Measurements from ENCODE around the gene CH25H.
"Not testable (repeated sequence)": the region's sequence is repeated elsewhere in the genome, so short reads cannot be mapped to it uniquely, and the experiment has no call there.

Gene CH25H

GRCh38 chr10:89204621-89205185 is 2.4 kb downstream of the CH25H start:
- DNase-seq (ENCODE audit: low read depth): no peak

DNA sequence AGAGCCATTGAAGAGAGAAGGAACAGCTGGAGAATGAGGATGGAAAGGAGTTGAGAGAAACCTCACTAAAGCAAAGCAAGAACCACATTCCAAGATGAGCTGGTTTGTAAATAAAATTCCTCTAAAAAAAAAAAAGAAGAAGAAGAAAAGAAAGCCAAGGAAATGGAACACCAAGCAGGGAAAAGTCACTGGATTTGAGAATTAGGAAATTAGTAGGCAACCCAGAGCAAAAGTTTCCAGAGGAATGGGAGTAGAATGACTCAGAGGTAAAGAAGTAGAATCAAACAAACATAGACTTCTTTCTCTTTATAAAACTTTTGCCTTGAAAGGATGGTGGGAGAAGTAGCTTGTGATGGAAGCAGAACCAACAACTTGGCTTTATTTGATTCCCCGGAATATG is 3.9 kb downstream of the CH25H start:
- DNase-seq (ENCODE audit: low read depth): no peak
- no peak overlapping the region for H3K4me3 ChIP-seq (ENCODE audit: low read depth, low read length)

More at GRCh38 chr10:89204621-89205185, 2.4 kb downstream of the CH25H start:
- H3K4me3 ChIP-seq (ENCODE audit: low read depth, low read length): no peak overlapping the region

DNA sequence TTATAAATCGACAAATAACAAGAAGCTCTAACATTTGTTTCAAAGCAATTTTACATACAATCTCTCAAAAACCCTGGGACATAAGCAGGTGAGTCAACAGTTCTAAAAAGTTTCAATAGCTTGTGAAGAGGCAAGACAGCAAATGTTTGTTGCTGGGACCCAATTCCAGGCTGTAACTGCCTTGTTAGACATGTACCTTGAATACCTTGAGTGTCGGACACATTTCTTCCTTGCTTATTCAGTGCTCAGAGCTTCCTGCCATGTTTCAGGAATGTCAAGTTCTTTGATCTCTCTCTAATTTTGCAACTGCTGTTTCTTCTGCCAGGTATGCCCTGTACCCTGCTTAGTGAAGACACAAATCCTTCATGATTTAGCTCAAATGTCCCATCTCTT is 5.1 kb downstream of the CH25H start:
- DNase-seq (ENCODE audit: low read depth): no peak
- H3K4me3 ChIP-seq (ENCODE audit: low read depth, low read length): no peak overlapping the region

DNA sequence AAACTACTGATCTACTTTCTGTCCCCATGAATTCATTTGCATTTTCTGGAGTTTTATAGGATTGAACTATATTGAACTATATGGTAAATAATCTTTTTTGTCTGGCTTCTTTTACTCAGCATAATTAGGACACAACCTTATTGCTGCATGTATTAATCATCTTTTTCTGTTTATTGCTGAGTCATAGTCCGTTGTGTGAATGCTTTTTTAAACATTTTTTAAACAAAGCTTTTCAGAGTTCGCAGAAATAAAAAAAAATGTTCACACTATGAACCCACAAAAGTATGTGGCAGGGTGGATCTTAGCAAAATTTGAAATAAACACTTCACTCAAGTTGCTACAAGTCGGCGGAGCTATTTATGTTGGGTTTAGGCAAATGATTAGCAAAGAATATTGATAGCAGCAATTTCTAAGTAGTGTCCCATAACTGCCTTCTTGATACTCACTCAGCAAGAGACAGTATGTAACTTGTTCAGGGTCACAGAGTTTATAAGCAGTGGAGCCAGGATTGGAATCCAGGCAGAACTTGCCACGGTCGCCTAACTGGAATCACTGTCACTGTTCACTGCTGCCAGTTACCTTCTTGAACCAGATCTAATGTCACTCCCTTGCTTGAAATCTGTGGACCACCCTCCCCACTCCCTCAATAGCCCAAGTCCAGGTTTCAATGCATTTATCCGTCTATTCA is 5.6 kb downstream of the CH25H start:
- no peak for DNase-seq (ENCODE audit: low read depth)
- H3K4me3 ChIP-seq (ENCODE audit: low read depth, low read length): no peak overlapping the region

DNA sequence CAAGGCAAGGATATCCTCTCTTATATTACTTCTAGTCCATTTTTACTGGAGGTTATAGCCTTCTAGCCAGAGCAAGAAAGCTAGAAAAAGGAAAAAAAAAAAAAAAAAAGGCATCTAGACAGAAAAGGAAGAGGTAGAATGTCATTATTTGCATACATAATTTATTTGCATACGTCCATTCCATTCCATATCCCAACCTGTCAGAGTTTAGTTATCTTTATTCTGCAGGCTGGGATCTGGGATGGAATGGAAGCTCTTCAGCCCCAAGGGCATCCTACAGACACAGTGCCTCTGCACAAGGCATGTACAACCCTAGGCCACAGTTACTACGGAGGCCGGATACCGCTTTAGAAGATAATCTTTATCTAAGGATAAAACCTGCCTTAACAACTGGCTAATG is 9.6 kb downstream of the CH25H start:
- no peak overlapping the region for H3K4me3 ChIP-seq (ENCODE audit: low read depth, low read length)
- no peak for DNase-seq (ENCODE audit: low read depth)

GRCh38 chr10:89191301-89191700 is 15.8 kb downstream of the CH25H start:
- not testable (repeated sequence) for H3K4me3 ChIP-seq (ENCODE audit: low read depth, low read length); DNase-seq (ENCODE audit: low read depth)

- H3K4me3 ChIP-seq (ENCODE audit: low read depth, low read length): no peak overlapping the region
- no peak for DNase-seq (ENCODE audit: low read depth)
Observed at GRCh38 chr10:89189211-89189734, 17.8 kb downstream of the CH25H start.

DNA sequence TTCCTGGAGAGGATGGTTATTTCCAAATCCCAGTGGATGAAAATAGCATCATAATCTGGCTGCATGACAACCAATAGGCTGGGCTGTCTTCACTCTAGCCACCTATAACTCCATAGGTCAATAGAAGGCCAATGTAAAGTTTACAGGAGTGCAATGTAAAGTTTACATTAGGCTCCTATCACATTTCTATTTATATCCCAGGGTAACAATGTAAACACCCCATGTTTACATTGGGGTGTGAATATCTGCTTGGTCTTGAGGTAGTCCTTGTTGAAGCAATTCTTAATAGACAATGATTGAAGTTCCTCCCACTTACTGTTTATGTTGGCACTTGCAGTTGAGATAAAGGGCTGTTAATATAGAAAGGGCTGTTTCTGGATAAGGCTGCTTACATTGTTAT is 21.5 kb downstream of the CH25H start:
- DNase-seq (ENCODE audit: low read depth): no peak
- H3K4me3 ChIP-seq (ENCODE audit: low read depth, low read length): no peak overlapping the region

DNA sequence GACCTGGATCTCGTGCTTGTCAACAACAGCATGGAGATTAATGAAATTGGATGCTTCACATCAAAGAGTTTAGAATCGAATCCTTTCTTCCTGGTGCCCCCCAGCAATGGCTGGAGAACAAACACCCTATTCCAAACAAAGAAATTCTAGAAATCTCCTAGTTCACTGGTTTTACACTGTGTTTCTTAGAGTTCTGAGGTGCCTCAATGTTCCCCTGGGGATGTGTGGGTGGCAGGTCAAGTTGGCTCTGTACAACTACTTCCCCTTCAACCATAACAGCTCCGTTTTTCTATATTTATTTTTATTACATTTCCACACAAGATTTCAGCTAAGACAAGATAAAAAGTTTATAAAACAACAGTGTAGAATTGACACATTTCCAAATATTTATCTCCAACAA is 22.5 kb downstream of the CH25H start:
- no peak for DNase-seq (ENCODE audit: low read depth)
- H3K4me3 ChIP-seq (ENCODE audit: low read depth, low read length): no peak overlapping the region

GRCh38 chr10:89183571-89183970 is 23.5 kb downstream of the CH25H start:
- no peak for DNase-seq (ENCODE audit: low read depth)
- H3K4me3 ChIP-seq (ENCODE audit: low read depth, low read length): no peak overlapping the region

GRCh38 chr10:89182894-89183293 is 24.2 kb downstream of the CH25H start:
- H3K4me3 ChIP-seq (ENCODE audit: low read depth, low read length): no peak overlapping the region
- no peak for DNase-seq (ENCODE audit: low read depth)

GRCh38 chr10:89175816-89176215 is 31.3 kb downstream of the CH25H start:
- no peak overlapping the region for H3K4me3 ChIP-seq (ENCODE audit: low read depth, low read length)
- DNase-seq (ENCODE audit: low read depth): no peak

DNA sequence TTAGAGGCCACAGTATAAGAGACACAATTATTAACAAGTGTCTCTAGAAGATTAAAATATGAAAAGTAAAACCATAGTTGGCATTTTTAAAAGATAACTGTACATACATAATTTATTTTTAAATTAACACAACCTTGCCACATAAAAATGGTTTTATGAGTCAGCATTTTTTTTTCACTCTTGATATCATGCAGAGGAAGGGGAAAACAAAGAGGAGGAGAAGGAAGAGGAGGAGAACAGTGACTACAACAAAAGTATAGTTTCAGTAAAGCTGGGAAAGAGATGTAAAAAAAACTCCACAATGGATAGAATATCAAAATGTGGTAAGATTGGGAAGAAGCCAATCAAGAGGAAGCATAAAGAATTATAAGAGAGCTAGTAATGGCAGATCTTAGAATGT is 34.0 kb downstream of the CH25H start:
- no peak overlapping the region for H3K4me3 ChIP-seq (ENCODE audit: low read depth, low read length)
- no peak for DNase-seq (ENCODE audit: low read depth)

- no peak overlapping the region for H3K4me3 ChIP-seq (ENCODE audit: low read depth, low read length)
- DNase-seq (ENCODE audit: low read depth): no peak
Observed at GRCh38 chr10:89171996-89172395, 35.1 kb downstream of the CH25H start.

DNA sequence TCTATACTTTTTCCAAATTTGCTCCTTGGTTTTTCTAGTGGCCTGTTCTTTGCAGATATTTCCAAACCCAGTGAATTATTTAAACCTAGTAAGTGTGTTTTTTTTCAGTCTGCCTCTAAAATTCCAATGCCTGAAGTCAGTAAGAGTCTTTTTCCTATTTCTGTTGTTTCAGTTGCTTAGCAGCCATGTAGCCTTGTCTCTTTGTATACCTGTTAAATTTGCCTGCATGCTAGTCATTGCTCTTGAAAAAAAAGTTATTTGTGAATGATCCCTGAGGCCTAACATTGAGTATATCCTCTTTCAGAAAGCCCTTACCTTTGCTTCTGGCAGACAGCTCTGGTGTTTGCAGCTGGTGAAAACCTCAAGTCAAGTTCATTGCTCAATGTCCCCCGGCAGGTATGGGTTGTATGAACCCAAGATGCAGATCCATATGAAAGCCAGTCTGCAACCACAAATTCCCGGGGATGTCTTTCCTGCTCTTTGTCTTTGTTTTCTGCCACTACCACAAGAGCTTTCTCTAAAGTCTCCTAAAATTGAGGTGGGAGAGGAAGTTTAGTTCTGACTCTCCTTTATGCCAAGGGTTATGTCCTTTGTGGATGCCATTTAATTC is 35.7 kb downstream of the CH25H start:
- no peak overlapping the region for H3K4me3 ChIP-seq (ENCODE audit: low read depth, low read length)
- DNase-seq (ENCODE audit: low read depth): no peak

DNA sequence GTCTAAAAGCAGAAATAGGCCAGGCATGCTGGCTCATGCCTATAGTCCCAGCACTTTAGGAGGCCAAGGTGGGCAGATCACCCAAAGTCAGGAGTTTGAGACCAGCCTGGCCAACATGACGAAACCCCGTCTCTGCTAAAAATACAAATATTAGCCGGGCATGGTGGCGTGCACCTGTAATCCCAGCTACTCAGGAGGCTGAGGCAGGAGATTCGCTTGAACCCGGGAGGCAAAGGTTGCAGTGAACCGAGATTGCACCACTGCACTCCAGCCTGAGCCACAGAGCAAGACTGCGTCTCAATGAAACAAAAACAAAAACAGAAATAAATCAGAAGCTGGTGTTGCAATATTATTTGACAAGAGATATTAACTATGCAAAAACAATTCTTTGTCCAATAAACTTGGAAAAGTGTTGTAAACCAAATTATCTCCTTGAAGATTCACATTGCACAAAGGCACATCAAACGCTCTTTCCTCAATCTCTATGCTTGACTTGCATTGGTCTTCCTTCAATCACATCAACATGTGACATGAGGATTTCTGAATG is 38.7 kb downstream of the CH25H start:
- H3K4me3 ChIP-seq (ENCODE audit: low read depth, low read length); DNase-seq (ENCODE audit: low read depth): not testable (repeated sequence)

DNA sequence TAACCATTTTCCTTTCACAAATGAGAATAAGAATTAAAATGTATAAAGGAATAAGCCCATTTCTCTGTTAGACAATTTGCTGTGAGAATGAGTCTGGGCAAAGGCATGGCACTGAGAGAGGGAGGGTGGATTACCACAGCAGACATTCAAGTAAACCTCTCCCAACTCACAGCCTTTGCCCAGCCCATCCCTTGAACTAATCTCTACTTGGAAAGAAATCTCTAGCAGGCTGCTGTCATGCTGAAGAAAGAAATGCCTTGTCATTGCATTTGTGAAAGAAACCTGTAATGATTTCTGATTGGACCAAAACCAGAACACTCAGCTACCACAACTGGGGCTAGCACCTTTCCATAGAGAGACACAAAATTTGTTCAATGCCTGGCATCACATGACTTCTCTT is 39.2 kb downstream of the CH25H start:
- no peak overlapping the region for H3K4me3 ChIP-seq (ENCODE audit: low read depth, low read length)
- no peak for DNase-seq (ENCODE audit: low read depth)

DNA sequence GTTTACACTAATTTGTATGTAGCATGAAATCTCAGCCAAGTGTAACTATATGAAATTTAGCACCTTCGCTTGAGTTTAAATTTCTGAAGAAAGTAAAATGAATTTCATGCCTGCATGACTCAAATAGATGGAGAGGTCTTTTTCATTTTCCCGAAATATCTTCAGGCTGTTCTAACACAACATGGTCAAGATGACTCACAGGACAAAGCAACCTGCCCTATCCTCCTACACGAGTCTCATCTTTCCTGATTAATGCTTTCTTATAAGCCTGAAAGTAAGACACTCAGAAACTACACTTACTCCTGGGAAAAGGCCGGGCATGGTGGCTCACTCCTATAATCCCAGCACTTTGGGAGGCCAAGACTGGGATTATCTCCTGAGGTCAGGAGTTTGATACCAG is 41.2 kb downstream of the CH25H start:
- no peak overlapping the region for H3K4me3 ChIP-seq (ENCODE audit: low read depth, low read length)
- DNase-seq (ENCODE audit: low read depth): peak; percentile 47

GRCh38 chr10:89164920-89165319 is 42.2 kb downstream of the CH25H start:
- no peak for DNase-seq (ENCODE audit: low read depth)
- H3K4me3 ChIP-seq (ENCODE audit: low read depth, low read length): no peak overlapping the region

GRCh38 chr10:89164080-89164479 is 43.0 kb downstream of the CH25H start:
- DNase-seq (ENCODE audit: low read depth): no peak
- H3K4me3 ChIP-seq (ENCODE audit: low read depth, low read length): no peak overlapping the region
